AG10803 (cell line): ENCODE data around the gene NPHP1.
"Not testable (repeated sequence)": the region's sequence is repeated elsewhere in the genome, so short reads cannot be mapped to it uniquely, and the experiment has no call there.

Experiments
- DNase-seq: peaks from one replicate; pipeline ENCODE4 v3.0.0; 2010; ENCODE audit warnings: low read depth
- H3K4me3 ChIP-seq: 2 replicates; pipeline ENCODE4 v1.5.1; 2011; ENCODE audit warnings: mild to moderate bottlenecking, low read length, control low read depth
- TF ChIP-seq, protein P1 (sequence below): conservative IDR thresholded peaks from 2 replicates; pipeline ENCODE4 v1.5.1; 2011; ENCODE audit warnings: mild to moderate bottlenecking, low read length, control low read depth, inconsistent platforms

Gene NPHP1

DNA sequence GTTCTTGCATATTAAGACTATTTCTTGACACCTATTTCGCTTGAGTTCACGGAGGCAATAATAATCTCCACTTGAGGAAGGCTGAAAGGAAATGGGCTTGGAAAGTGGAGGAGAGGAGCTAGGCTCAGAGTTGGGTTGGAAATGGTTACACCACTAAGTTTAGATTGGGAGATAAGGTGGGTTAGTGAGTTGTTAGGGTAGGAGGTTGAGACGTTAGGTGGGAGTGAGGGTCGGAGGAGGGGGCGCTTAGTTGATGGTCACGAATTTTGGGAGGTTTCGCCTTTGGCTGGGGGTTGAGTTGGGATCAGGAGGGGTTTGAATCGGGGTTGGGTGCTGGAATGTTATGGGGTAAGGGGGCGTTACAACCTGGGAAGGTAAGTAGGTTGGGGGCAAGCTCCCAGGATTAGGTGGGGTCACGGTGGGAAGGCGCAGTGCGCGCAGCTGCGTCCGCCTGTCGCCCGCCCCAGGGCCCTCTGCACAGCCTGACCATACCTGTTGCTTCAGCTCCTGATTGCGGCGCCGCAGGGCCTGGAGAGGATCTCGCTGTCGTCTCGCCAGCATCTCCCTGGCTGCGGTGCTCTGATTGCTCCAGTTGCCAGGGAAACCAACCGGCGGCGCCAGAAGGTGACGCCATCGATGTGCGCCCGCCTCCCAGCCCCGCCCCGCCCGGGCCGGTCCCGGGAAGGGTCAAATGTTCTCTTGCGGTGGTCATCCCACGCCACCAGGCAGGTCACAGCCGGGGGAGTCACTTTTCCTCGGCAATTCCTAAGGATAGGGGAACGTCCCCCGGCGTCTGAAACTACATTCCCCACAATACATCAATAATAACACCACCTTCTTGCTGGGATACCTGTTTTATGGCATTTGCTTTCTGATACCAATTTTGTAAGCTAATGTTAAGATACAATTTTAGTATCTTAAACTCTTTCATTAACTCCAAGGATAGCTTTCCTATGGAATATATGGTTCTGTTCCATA is at the start of gene NPHP1:
TSS of gene NPHP1 (minus strand) at position 606 of the 978 bp plus-strand sequence. CDS start at position 561, 45 bp downstream.
- peak within 1 kb of the TSS; percentile 94 for H3K4me3 ChIP-seq
- TF ChIP-seq, protein P1, sequence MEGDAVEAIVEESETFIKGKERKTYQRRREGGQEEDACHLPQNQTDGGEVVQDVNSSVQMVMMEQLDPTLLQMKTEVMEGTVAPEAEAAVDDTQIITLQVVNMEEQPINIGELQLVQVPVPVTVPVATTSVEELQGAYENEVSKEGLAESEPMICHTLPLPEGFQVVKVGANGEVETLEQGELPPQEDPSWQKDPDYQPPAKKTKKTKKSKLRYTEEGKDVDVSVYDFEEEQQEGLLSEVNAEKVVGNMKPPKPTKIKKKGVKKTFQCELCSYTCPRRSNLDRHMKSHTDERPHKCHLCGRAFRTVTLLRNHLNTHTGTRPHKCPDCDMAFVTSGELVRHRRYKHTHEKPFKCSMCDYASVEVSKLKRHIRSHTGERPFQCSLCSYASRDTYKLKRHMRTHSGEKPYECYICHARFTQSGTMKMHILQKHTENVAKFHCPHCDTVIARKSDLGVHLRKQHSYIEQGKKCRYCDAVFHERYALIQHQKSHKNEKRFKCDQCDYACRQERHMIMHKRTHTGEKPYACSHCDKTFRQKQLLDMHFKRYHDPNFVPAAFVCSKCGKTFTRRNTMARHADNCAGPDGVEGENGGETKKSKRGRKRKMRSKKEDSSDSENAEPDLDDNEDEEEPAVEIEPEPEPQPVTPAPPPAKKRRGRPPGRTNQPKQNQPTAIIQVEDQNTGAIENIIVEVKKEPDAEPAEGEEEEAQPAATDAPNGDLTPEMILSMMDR: no peak
- peak; percentile 82 for DNase-seq

DNA sequence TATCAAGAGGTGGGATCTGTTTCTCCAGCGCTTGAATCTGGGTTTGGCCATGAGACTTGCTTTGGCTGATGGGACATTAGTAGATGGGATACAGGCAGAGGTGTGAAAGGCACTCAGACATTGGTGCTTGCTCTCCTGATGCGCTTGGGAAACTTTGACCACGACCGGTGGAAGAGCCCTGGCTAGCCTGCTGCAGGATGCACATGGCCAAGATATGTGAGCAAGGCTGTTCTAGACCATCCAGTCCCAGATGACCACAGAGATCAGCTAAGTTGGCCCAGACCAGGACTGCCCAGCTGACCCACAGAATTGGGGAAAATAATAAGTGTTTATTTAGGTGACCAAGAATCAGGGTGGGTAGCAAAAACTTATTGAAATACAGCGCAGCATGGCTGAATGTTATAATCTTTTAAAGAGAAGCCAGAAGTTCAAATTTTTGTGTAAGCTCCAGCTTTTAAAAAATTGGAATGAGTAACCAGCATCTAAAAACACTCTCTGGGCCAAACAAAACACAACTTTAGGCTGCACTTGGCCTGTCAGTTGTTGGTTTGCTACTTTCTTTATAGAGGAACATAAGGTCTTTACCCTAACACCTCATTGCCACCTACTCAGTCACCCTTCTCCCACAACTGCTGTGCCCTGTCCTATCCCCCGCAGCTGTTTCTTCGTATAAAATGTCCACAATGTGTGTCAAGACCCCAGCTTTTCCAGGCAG is 43.4 kb upstream of the NPHP1 start:
- not testable (repeated sequence) for H3K4me3 ChIP-seq, DNase-seq

- not testable (repeated sequence) for H3K4me3 ChIP-seq, DNase-seq
Observed at GRCh38 chr2:110245488-110246435, 40.9 kb upstream of the NPHP1 start.

- not testable (repeated sequence) for H3K4me3 ChIP-seq, DNase-seq
Observed at GRCh38 chr2:110243283-110243682, 38.5 kb upstream of the NPHP1 start.

GRCh38 chr2:110234514-110234913 is 29.7 kb upstream of the NPHP1 start:
- not testable (repeated sequence) for H3K4me3 ChIP-seq, DNase-seq

- H3K4me3 ChIP-seq, DNase-seq: not testable (repeated sequence)
Observed at GRCh38 chr2:110229886-110230285, 25.1 kb upstream of the NPHP1 start.

DNA sequence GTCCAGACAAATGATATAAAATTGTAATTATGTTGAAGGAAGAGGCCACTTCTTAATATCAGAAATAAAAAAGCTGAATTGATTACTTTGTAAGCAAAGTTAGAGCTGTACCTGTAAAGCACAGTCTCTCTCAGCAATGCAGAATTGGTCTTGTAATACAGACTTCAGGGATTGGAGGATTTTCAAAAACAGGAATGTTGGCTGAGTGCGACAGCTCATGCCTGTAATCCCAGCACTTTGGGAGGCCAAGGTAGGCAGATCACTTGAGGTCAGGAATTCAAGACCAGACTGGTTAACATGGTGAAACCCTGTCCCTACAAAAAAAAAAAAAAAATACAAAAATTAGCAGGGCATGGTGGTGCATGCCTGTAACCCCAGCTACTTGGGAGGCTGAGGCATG is 17.8 kb upstream of the NPHP1 start:
- DNase-seq, H3K4me3 ChIP-seq: not testable (repeated sequence)

GRCh38 chr2:110221938-110222337 is 17.1 kb upstream of the NPHP1 start:
- DNase-seq: no peak
- TF ChIP-seq, protein P1: no peak

GRCh38 chr2:110220190-110220564 is 15.4 kb upstream of the NPHP1 start:
- TF ChIP-seq, protein P1: no peak
- no peak overlapping the region for H3K4me3 ChIP-seq
- no peak for DNase-seq

More at GRCh38 chr2:110221938-110222337, 17.1 kb upstream of the NPHP1 start:
- no peak overlapping the region for H3K4me3 ChIP-seq
